LNCaP clone FGC (cell line): ENCODE measurements around the gene KIF1B.

Experiments used
- DNase-seq: peaks from one replicate; pipeline ENCODE4 v3.0.0-alpha.2; 2011; ENCODE audit warnings: low read depth
- H3K4me3 ChIP-seq: 2 replicates; pipeline ENCODE4 v1.5.1; 2011; ENCODE audit warnings: mild to moderate bottlenecking, low read depth, low read length, control low read depth
- CTCF ChIP-seq: IDR thresholded peaks from 2 replicates; pipeline ENCODE4 v1.5.1; 2012; ENCODE audit warnings: mild to moderate bottlenecking; ENCODE audit not compliant: control insufficient read depth, insufficient read depth; ENCODE audit errors: extremely low read depth

KIF1B gene

GRCh38 chr1:10272274-10272673 is 61.9 kb downstream of the KIF1B start:
- DNase-seq: no peak
- no peak for TF ChIP-seq CTCF
- no peak overlapping the region for H3K4me3 ChIP-seq

- DNase-seq: no peak
- no peak for TF ChIP-seq CTCF
- no peak overlapping the region for H3K4me3 ChIP-seq
Observed at GRCh38 chr1:10278880-10279279, 68.5 kb downstream of the KIF1B start.

- TF ChIP-seq CTCF: no peak
- no peak overlapping the region for H3K4me3 ChIP-seq
- no peak for DNase-seq
Observed at GRCh38 chr1:10280439-10281350, 70.3 kb downstream of the KIF1B start.

DNA sequence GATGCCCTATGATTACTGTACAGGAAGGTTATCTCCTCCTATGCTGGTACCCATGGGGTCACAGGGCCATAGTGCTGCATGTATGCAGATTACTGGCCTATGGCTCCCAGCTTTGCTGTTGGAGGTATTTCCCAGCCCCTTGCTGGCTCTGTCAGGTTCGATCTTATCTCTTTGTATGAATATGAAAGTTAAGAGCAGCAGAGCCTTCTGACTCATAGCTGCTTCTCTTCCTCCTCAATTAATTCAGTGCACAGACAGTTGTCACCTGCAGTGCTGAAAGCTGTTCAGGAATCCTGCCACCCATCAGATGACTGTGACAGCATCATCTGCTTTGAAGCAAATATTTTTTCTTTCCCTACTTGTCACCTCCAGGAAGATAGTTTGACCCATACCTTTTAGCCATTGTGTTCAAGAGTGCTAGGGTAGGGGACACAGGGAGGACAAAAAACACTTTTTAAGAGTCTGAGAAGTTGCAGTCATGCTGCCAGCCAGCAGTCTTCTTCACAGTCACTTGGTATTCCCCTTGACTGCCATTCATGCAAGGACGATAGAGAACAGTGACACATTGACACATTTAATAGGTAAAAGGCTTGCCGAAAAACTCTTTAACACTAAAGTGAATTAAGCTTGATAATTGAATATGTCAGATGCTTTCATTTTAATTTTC is 73.1 kb downstream of the KIF1B start:
- no peak for DNase-seq
- no peak for TF ChIP-seq CTCF
- no peak overlapping the region for H3K4me3 ChIP-seq

- no peak for TF ChIP-seq CTCF
- H3K4me3 ChIP-seq: no peak overlapping the region
- no peak for DNase-seq
Observed at GRCh38 chr1:10286244-10286643, 75.9 kb downstream of the KIF1B start.

DNA sequence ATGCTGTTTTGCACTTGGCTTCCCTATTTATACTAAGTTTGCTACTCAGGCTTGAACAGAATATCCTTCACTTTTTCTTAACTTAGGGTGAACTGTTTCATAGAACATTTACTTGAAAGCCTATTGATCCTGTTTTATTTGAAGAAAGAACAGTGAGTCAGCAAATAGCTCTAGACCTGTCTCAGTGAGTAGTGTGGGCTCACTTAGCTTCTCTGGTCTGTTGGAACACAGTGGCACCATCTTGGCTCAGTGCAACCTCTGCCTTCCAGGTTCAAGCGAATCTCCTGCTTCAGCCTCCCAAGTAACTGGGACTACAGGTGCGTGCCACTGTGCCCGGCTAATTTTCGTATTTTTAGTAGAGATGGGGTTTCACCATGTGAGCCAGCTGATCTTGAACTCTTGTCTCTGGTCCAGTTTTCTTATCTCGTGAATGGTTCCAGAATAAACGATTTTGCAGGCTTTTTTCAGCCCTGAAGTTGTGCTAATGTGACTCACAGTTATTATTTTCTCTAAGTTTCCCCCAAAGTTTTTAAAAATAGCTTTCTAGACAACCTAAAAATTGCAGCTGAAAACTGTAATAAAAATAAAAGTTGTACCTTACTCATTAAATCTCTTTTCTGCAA is 76.8 kb downstream of the KIF1B start:
- no peak for TF ChIP-seq CTCF
- no peak for DNase-seq
- H3K4me3 ChIP-seq: no peak overlapping the region
